Esophagus (tissue), 2 donors: ENCODE measurements around the gene PTK7. TPM values are rescaled to one million over a fixed set of nuclear protein-coding genes. Genes with fewer than 3 reads are reported as not detected.
"Not testable (repeated sequence)": the region's sequence is repeated elsewhere in the genome, so short reads cannot be mapped to it uniquely, and the experiment has no call there.

Experiments
- H3K27ac ChIP-seq, 2 donors: one replicate each; pipeline ENCODE4 v1.5.1; 2013; ENCODE audit warnings: low read depth in 2 of 2, mild to moderate bottlenecking in 2 of 2, inconsistent platforms in 1 of 2, low read length in 1 of 2, moderate library complexity in 1 of 2
- H3K27me3 ChIP-seq, 2 donors: one replicate each; pipeline ENCODE4 v1.6.1; 2013; ENCODE audit warnings: low read length in 2 of 2, control low read depth in 1 of 2, mild to moderate bottlenecking in 1 of 2; ENCODE audit not compliant: insufficient read depth in 2 of 2, control insufficient read depth in 1 of 2
- H3K36me3 ChIP-seq, 2 donors: one replicate each; pipeline ENCODE4 v1.6.1; 2013; ENCODE audit warnings: low read length in 1 of 2; ENCODE audit not compliant: control insufficient read depth in 2 of 2, insufficient read depth in 2 of 2
- H3K4me1 ChIP-seq, 2 donors: one replicate each; pipeline ENCODE4 v1.6.1; 2013; ENCODE audit warnings: low read length in 1 of 2; ENCODE audit not compliant: control insufficient read depth in 2 of 2, insufficient read depth in 2 of 2
- H3K4me3 ChIP-seq, 2 donors: one replicate each; pipeline ENCODE4 v1.5.1; 2013; ENCODE audit warnings: low read length in 2 of 2, mild to moderate bottlenecking in 2 of 2, low read depth in 1 of 2, moderate library complexity in 1 of 2
- H3K9me3 ChIP-seq, 2 donors: one replicate each; pipeline ENCODE4 v1.6.1; 2013; ENCODE audit warnings: mild to moderate bottlenecking in 2 of 2, low read depth in 1 of 2, low read length in 1 of 2, moderate library complexity in 1 of 2; ENCODE audit not compliant: control insufficient read depth in 2 of 2, insufficient read depth in 1 of 2
- whole genome bisulfite sequencing, 2 donors: extraction: QIAGEN DNeasy Blood & Tissue Kit; methylation state at CpG; one replicate each; pipeline ENCODE4 v1.1.7; 2013; 5-methylcytosine and 5-hydroxymethylcytosine counted together
- polyA plus RNA-seq, 2 donors: library from polyadenylated mRNA; stranded (reverse); fragments of 200-250 nt; gene quantifications; one replicate each; pipeline ENCODE4 v1.2.3, GENCODE V29; 2013
- donor health status: healthy with polysubstance abuse.
- donor health status: Bipolar disorder and iron deficiency.

PTK7 gene
- polyA plus RNA-seq, 2 donors, result 25.8 to 39.7 TPM

DNA sequence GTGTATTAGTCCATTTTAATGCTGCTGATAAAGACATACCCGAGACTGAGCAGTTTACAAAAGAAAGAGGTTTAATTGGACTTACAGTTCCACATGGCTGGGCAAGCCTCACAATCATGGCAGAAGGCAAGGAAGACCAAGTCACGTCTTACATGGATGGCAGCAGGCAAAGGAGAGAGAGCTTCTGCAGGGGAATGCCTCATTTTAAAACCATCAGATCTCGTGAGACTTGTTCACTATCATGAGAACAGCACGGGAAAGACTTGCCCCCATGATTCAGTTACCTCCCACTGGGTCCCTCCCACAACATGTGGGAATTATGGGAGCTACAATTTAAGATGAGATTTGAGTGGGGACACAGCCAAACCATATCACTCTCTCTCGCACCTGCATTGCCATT lies 55.3 kb downstream of the PTK7 start:
- not testable (repeated sequence) for H3K4me3 ChIP-seq
- 78 to 79% methylated on average over 5 of the region's 5 CpGs for WGBS, 2 donors

GRCh38 chr6:43138267-43138666 lies 62.2 kb downstream of the PTK7 start:
- no peak overlapping the region for H3K4me3 ChIP-seq
- H3K27me3 ChIP-seq, result no peaks in the 10 kb centered on the region
- WGBS, 2 donors, result 93 to 97% methylated on average over 3 of the region's 3 CpGs
- peaks cover 0 to 2% of the 10 kb centered on the region in 2 donors for H3K4me1 ChIP-seq
- peaks cover 0 to 1% of the 10 kb centered on the region in 2 donors for H3K36me3 ChIP-seq
- H3K27ac ChIP-seq, result no peak overlapping the region
- no peaks in the 10 kb centered on the region for H3K9me3 ChIP-seq

More for the DNA sequence above, 55.3 kb downstream of the PTK7 start:
- not testable (repeated sequence) for H3K27me3 ChIP-seq, H3K27ac ChIP-seq, H3K9me3 ChIP-seq, H3K36me3 ChIP-seq, H3K4me1 ChIP-seq

- H3K4me1 ChIP-seq, H3K27me3 ChIP-seq, H3K27ac ChIP-seq, H3K9me3 ChIP-seq, H3K4me3 ChIP-seq, H3K36me3 ChIP-seq: not testable (repeated sequence)
- 83 to 88% methylated on average over 11 of the region's 11 CpGs for WGBS, 2 donors
Observed at GRCh38 chr6:43139973-43140372, 63.9 kb downstream of the PTK7 start.

DNA sequence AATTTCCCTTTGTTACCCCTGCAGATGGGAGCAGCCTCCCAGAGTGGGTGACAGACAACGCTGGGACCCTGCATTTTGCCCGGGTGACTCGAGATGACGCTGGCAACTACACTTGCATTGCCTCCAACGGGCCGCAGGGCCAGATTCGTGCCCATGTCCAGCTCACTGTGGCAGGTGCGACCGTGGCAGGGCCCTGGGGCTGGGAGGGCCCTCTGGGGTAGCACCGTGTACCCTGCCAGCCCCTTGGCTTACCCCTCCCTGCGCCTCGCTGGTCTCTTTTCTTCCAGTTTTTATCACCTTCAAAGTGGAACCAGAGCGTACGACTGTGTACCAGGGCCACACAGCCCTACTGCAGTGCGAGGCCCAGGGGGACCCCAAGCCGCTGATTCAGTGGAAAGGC lies 65.5 kb downstream of the PTK7 start:
- Histone ChIP-seq H3K9me3 (no peaks in the 10 kb centered on the region), H3K4me1 (peaks cover 0 to 2% of the 10 kb centered on the region in 2 donors), H3K27ac (no peak overlapping the region), H3K27me3 (no peaks in the 10 kb centered on the region), H3K36me3 (peaks cover 0 to 8% of the 10 kb centered on the region in 2 donors), H3K4me3 (no peak overlapping the region)
- 84 to 87% methylated on average over 16 of the region's 16 CpGs for WGBS, 2 donors

GRCh38 chr6:43142101-43142500 lies 66.0 kb downstream of the PTK7 start:
- 71 to 73% methylated on average over 14 of the region's 14 CpGs for WGBS, 2 donors

GRCh38 chr6:43143235-43144128 lies 67.4 kb downstream of the PTK7 start:
- peak overlapping the region in 1 of 2 donors; percentile 24 for H3K27ac ChIP-seq
- peaks cover 0 to 8% of the 10 kb centered on the region in 2 donors for H3K36me3 ChIP-seq
- H3K4me3 ChIP-seq, result no peak overlapping the region
- no peaks in the 10 kb centered on the region for H3K9me3 ChIP-seq
- 11 to 12% methylated on average over 25 of the region's 25 CpGs for WGBS, 2 donors
- no peaks in the 10 kb centered on the region for H3K27me3 ChIP-seq
- peaks cover 0 to 2% of the 10 kb centered on the region in 2 donors for H3K4me1 ChIP-seq

More at GRCh38 chr6:43142101-43142500, 66.0 kb downstream of the PTK7 start:
- Histone ChIP-seq H3K36me3 (peaks cover 0 to 8% of the 10 kb centered on the region in 2 donors), H3K27me3 (no peaks in the 10 kb centered on the region), H3K4me3 (no peak overlapping the region), H3K27ac (no peak overlapping the region), H3K9me3 (no peaks in the 10 kb centered on the region), H3K4me1 (peaks cover 0 to 2% of the 10 kb centered on the region in 2 donors)

DNA sequence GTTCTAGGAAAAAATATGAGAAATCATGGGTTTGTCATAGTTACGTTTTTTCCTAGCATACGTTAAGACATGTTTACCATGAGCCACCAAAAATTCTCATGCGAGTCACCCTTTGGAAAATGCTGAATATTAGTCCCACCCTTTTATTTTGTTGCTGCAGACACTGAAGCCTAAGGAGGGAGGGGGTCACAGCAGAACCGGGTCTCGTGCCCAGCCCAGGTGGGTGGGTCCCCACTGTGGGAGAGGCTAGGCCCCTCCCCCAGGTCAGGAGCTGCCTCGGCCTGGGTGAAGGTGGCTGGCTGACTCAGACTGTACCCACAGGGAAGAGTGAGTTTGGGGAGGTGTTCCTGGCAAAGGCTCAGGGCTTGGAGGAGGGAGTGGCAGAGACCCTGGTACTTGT lies 68.8 kb downstream of the PTK7 start:
- Histone ChIP-seq H3K9me3 (no peaks in the 10 kb centered on the region), H3K4me1 (no peaks in the 10 kb centered on the region), H3K27me3 (no peaks in the 10 kb centered on the region), H3K36me3 (peaks cover 0 to 6% of the 10 kb centered on the region in 2 donors), H3K4me3 (no peak overlapping the region), H3K27ac (no peak overlapping the region)
- WGBS, 2 donors, result 53 to 67% methylated on average over 6 of the region's 6 CpGs

- no peak overlapping the region for H3K27ac ChIP-seq
- WGBS, 2 donors, result 88 to 95% methylated on average over 3 of the region's 3 CpGs
Observed at GRCh38 chr6:43146261-43146660, 70.1 kb downstream of the PTK7 start.

DNA sequence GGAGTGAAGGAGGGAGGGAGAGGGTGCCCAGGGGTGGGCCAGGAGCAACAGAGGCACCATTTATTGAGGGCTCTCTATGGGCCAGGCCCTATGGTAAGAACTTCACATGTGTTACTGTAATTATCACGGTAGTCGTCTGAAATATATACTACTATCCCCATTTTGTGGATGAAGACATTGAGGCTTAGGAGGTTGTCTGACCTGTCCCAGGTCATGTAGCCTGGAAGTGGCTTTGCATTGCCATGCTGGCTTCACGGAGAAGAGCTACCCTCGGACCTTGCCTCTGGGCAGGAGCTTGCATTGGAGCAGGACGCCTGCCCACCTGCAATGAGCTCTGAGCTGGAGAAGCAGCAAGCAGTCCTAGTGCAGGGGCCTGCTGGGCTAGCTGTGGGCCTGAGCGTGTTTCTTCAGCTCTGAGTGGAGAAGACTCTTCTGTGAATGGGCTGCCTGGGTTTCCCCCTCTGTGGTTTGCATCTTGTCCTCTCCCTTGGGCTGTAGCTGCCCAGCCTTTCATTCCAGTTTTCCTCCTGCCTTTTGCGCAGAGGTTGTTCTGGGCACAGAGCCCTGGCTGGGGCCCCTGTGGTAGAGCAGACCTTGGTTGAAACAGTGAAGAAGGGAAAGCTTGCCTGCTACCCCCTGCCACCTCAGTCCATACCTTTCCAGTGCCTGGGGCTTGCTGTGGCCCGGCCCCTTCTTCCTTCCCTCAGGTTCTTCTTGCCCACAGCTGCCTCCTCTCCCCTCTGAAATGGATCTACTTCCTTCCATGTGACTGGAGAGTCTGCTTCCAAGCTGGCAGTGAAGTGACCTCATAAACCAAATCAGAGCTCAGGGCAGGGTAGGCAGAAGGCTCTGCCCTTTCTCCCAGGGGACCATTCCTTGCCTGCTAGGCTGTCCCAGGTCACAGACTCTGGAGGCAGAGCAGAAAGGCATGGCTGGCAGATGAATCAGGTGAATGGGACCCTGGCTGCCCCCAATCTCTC lies 70.9 kb downstream of the PTK7 start:
- H3K4me1 ChIP-seq, result no peaks in the 10 kb centered on the region
- no peak overlapping the region for H3K27ac ChIP-seq
- 89 to 94% methylated on average over 8 of the region's 8 CpGs for WGBS, 2 donors
- no peaks in the 10 kb centered on the region for H3K9me3 ChIP-seq
- H3K4me3 ChIP-seq, result no peak overlapping the region
- peaks cover 0 to 6% of the 10 kb centered on the region in 2 donors for H3K36me3 ChIP-seq
- no peaks in the 10 kb centered on the region for H3K27me3 ChIP-seq

More at GRCh38 chr6:43146261-43146660, 70.1 kb downstream of the PTK7 start:
- H3K4me1 ChIP-seq, result no peaks in the 10 kb centered on the region
- H3K36me3 ChIP-seq, result peaks cover 0 to 6% of the 10 kb centered on the region in 2 donors
- no peaks in the 10 kb centered on the region for H3K27me3 ChIP-seq
- no peaks in the 10 kb centered on the region for H3K9me3 ChIP-seq
- H3K4me3 ChIP-seq, result no peak overlapping the region
